Activated CD4-positive, alpha-beta T cell treated with anti-CD3 and anti-CD28 coated beads for 1 hour (primary cell): ENCODE data around the gene CDKL1.
A peak's percentile ranks its signal among the peaks of the same experiment; 100 is the strongest.
"Not testable (repeated sequence)": the region's sequence is repeated elsewhere in the genome, so short reads cannot be mapped to it uniquely, and the experiment has no call there.

Experiments used
- DNase-seq: peaks from one replicate; pipeline ENCODE4 v3.0.0-alpha.2; 2020

Gene CDKL1

GRCh38 chr14:50383618-50384225, 13.0 kb downstream of the CDKL1 start:
- DNase-seq: no peak

GRCh38 chr14:50381823-50382287, 14.8 kb downstream of the CDKL1 start:
- DNase-seq: no peak

- DNase-seq: no peak
Measured at GRCh38 chr14:50381008-50381407, 15.7 kb downstream of the CDKL1 start.

GRCh38 chr14:50380455-50380854, 16.2 kb downstream of the CDKL1 start:
- no peak for DNase-seq

- DNase-seq: no peak
Measured at GRCh38 chr14:50379563-50379962, 17.1 kb downstream of the CDKL1 start.

GRCh38 chr14:50377550-50378085, 19.1 kb downstream of the CDKL1 start:
- DNase-seq: no peak

- no peak for DNase-seq
Measured at GRCh38 chr14:50375760-50376159, 20.9 kb downstream of the CDKL1 start.

- no peak for DNase-seq
Measured at GRCh38 chr14:50373959-50374358, 22.7 kb downstream of the CDKL1 start.

- no peak for DNase-seq
Measured at GRCh38 chr14:50371546-50371945, 25.1 kb downstream of the CDKL1 start.

- no peak for DNase-seq
Measured at GRCh38 chr14:50366589-50366988, 30.1 kb downstream of the CDKL1 start.

GRCh38 chr14:50366115-50366514, 30.6 kb downstream of the CDKL1 start:
- DNase-seq: no peak

GRCh38 chr14:50365572-50365971, 31.1 kb downstream of the CDKL1 start:
- DNase-seq: not testable (repeated sequence)

GRCh38 chr14:50364792-50365191, 31.9 kb downstream of the CDKL1 start:
- DNase-seq: no peak

GRCh38 chr14:50363714-50364111, 33.0 kb downstream of the CDKL1 start:
- DNase-seq: peak; percentile 13

- no peak for DNase-seq
Measured at GRCh38 chr14:50362764-50363713, 33.6 kb downstream of the CDKL1 start.

GRCh38 chr14:50361473-50362403, 34.9 kb downstream of the CDKL1 start:
- not testable (repeated sequence) for DNase-seq

- DNase-seq: no peak
Measured at GRCh38 chr14:50360851-50361250, 35.8 kb downstream of the CDKL1 start.

- no peak for DNase-seq
Measured at GRCh38 chr14:50360093-50360492, 36.6 kb downstream of the CDKL1 start.

- DNase-seq: no peak
Measured at GRCh38 chr14:50359631-50360030, 37.0 kb downstream of the CDKL1 start.

GRCh38 chr14:50357753-50358395, 38.8 kb downstream of the CDKL1 start:
- no peak for DNase-seq

GRCh38 chr14:50357124-50357523, 39.6 kb downstream of the CDKL1 start:
- no peak for DNase-seq

GRCh38 chr14:50356283-50356682, 40.4 kb downstream of the CDKL1 start:
- DNase-seq: not testable (repeated sequence)
